NCI-H187 (cell line): ENCODE measurements around the gene SH3RF1.
"Not testable (repeated sequence)": the region's sequence is repeated elsewhere in the genome, so short reads cannot be mapped to it uniquely, and the experiment has no call there.

Experiments
- DNase-seq, 2 experiments: peaks; one replicate each; lab custom pipeline; 2025; lab: John Stamatoyannopoulos, UW

The SH3RF1 gene

DNA sequence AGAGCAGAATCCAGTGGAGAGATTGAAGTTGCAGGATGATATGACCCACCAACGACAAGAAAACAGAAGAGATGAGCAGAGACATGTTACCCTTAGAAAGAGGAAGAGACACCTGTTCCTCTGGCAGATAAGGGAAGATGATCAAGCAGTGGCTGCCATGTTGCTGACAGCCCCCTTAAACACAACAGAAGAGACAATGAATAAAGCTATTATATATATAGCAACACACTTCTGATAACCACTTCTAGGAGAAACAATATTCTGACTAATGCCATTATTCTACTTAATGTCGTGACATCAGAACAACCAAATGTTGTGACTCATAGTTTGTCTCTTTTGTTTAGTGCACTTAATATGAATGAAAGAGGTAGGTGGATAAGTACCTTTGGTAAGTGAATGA, 44.9 kb downstream of the SH3RF1 start:
- DNase-seq = no peak

DNA sequence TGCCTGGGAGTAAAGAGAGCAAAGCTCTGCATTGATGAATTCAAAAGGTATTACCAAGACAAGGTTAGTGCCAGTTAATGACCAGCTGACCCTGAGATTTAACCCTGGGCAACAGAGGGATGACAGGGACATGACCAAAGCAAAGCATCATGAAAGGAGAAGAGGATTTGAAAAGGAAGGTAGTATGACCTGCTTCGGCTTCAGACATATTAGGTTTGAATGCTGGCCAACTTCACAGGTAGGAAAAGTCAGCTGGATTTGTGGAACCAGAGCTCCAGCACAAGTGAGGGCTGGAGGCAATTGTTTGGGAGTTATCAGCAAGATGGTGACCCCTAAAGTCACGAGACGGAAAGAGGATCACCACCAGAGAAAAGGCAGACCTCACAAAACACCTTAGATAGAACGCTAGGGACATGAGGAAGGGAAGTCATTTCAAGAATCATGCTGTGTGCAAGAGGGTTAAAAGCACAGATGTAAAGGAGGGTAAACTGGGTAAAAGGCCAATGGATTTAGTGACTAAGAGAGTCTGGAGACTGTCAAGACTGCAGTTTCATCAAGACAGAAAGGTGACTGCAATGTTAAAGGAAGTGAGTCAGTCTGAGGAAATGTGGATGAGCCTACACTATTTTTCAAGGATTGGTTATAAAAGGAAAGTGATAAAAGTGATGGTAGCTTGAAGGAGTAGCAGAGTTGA, 45.6 kb downstream of the SH3RF1 start:
- DNase-seq = no peak

DNA sequence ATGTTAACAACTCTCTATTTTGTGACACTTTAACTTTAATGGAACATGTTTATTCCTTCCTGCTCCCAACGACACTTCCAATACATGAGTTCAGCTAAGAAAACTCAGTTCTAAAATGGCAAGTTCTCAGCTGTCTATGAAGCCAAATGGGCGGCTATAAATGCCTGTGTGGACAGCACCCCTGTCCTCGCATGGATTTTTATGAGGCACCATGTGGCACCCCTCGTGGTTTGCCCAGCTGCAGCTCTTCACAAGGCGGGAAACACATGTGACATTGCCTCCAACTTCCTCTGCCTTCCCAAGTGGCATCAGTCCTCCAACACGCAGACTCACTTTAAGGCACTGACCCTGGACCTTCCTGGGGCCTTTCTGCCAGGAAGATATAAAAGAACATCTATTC, 48.0 kb downstream of the SH3RF1 start:
- no peak for DNase-seq

DNA sequence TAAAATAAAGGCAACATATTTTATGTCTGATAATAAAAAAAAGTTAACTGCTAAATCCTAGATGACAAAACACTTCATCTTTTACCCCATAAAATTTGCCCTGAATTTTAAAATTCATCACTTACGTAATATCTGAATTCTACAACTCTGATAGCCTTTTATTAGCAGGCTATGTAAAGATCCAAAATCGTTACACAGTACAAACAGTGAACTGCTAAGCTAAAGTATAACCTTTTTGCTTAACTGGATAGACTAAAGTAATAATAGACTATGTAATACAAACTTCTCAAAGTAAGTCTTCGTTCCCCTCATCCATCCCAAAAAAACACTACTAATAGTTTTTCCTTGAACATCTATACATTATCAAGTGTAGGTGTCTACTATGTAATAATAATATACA, 49.1 kb downstream of the SH3RF1 start:
- no peak for DNase-seq

DNA sequence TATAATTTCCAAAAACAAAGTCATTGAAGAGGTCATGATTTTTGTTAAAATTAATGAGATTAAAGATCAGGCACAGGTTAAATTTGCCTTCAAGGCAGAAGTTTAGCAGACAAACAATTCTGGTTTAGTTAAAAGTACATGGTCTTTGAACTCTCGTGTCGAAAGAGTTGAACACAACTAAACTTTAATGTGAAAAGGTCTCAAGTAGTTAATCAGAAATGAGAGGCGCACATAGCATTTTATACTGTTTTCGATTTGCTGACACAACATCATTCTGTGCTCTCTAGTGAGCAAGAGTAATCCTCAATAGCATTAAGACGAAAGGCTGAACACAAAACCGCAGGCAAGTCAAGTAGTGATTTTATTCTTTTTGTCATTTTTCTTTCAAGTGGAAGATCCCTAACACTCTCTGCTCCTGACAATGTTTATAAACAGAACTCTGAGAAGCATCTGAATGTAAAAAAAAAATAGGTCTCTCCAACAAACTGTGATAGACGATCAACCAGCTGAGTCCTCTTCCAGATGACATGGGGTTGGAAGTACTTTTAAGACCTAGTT, 49.8 kb downstream of the SH3RF1 start:
- no peak for DNase-seq

DNA sequence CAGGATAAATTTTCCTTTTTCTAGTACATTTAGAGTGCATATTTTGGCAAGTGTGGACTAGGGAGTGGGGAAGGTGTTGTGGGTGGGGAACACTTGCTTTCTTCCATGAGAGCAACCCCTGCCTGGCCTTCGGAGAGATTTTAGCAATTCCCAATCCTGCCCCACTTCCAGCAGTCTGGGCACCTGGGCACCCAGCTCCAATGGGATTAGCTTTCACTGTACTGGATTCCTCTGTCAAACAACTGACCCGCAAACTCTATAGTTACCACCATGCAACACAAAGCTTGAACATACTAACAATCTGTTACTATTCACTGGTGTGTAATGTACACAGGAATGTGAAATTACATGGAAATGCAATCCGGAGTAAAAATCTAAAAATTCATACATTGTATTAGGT, 50.3 kb downstream of the SH3RF1 start:
- no peak for DNase-seq

DNA sequence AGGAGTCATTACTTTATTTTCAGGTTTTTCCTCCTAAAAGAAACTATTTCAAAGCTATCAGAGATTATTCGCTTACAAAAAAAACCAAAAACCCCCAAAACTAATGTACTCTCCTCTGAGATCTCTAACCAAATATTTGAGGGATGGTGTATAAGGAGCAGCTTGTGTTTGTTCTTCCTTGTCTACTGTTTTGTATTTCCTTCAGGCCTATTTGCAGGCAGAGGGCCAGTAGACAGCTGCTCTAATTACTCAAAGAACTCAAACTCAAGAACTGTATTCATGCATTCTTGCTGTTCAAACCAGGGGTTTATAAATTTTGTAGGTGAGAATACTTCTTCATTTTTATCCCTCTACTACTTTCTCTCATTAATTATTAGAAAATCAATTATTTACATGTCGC, 51.3 kb downstream of the SH3RF1 start:
- DNase-seq = no peak

DNA sequence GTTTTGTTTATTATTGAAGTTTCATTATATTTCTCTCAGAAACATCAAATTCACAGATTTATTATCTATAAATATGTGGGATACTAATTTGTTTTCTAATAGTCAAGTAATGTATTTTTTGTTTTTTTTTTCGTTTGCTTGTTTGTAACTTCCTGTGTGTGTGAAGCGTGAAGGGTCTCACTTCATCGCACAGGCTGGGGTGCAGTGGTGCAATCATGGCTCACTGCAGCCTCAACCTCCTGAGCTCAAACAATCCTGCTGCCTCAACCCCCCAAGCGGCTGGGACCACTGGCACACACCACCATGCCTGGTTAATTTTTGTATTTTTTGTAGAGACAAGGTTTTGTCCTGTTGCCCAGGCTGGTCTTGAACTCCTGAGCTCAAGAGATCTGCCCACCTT, 55.1 kb downstream of the SH3RF1 start:
- no peak for DNase-seq

DNA sequence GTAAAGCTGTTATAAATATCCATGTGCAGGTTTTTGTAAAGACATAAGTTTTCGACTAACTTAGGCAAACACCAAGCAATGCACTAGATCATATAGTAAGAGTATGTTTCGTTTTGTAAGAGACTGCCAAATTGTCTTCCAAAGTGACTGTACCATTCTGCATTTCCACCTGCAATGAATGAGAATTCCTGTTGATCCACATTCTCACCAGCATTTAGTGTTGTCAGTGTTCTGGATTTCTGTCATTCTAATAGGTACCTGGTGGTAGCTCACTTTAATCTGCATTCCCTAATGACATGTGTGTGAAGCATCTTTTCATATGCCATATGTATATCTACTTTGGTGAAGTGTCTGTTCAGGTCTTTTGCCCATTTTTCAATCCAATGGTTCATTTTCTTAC, 57.8 kb downstream of the SH3RF1 start:
- no peak for DNase-seq

DNA sequence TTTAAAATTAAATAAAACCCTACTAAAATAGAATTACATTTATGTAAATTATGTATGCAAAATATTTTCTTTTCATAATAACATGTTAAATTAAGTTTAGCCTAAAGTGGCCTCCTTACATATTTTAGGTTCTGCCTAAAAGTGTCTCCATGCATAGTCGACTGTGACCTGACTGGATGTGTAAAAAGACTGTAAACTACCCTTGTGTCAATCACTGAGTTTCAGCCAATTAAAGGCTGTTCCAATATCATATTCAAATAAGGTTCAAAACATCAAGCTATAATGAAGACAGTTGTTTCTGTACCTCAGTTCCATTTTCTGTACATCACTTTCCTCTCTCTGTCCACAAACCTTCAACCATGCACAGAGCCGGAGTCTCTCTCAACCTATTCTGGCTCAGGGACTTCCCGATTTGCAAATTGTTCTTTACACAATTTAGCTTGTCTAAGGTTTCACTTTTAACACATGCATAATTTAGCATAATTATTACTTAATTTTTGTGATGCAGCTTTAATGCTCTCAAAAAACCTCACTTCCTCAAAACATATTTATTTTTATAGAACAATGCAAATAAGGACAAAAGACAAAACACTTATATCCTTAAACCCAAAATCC, 60.1 kb downstream of the SH3RF1 start:
- no peak for DNase-seq

DNA sequence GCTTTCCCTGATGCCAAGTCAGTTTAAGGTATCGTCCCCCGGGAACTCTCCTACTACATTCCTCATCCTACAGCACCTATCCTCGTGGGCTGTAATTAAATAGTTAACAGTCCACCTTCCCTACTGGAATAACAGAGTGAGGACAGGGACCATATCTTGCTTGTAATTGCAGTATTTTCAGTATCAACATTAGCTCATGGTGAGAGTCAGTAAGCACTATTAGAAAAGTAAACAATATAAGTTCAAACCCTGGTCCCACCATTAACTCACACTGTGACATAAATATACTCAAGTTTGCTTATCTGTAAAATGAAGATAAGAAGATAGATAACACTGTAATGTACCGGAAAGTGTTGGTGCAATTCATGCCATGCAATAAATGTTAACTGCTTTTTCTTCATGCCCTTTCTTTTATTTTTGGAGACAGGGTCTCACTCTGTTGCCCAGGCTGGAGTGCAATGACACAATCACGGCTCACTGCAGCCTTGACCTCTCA, 61.3 kb downstream of the SH3RF1 start:
- no peak for DNase-seq

DNA sequence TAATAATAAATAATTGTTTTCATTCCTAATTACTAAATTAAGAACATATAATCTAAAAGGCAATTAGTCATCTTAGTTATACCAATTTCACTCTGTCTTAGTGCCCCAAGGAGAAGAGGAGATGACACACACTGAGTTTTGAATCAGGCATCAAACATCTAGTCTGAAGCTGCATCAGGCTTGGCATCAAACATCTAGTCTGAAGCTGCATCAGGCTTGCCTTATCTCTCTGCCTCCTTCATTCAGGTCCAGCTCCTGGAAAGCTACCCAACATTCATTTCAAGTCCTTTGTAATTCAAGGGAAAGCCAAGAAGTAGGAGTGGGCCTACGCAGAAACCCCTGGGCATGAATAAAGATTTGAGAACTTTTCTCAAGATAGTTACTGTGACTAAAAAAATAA, 62.2 kb downstream of the SH3RF1 start:
- no peak for DNase-seq

DNA sequence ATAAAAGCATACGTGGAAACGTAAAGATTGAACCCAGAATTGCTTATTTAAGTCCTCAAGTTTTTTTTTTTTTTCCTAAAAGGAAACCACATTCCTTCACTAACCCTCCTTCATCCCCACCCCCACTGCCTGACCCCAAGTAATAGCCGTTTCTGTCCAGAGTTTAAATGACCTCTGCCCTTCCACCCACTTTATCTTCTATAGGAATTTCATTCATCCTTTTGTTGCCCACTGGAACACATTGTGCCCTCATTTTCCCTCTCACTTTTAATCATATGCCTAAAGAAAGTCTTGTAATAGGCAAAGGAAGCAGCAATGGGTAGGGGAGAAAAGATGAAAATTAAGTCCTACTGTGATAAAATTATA, 62.7 kb downstream of the SH3RF1 start:
- no peak for DNase-seq

DNA sequence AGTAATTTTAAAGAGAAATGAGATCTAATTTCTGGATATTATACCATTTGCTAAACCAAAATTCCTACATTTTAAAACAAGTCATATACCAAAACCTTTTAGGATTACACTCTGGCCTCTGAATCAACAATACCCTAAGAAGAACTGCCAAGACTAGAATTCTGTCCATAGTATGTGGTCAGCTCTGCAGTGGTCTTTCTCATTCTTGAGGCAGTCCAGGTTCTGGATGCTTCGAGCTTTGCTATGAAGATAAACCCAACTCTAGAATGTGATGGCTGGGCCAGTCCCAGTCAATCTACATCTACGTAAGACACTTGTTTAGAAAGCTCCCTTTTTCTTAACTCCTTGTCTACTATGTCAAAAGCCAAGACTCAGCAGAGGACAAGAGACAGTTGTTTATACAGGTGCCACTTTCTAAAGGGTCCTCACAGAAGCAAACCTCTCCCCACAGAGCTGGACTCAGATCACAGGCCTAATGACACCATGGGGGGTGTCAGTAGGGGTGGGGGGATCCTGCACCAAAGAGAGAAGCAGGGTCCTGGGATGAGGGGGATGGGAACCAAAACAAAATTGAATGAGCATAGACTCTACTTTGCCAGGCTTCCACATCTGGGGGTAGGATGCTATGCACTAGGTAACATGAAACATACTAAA, 63.2 kb downstream of the SH3RF1 start:
- DNase-seq = no peak

DNA sequence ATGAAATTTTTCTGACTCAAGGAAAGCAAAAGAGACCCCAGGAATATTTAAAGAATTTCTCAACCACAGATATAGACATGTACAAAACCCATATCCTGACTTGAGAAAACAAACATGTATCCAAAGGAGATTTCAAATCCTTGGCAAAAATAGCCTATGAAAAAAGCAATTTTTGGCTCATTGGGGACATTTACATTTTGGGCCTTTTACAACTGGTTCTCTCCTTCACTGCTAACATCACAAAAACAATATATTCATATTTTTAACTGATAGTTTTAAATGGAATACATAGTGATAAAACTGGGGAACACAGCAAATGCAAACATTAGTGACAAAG, 65.0 kb downstream of the SH3RF1 start:
- DNase-seq = no peak

DNA sequence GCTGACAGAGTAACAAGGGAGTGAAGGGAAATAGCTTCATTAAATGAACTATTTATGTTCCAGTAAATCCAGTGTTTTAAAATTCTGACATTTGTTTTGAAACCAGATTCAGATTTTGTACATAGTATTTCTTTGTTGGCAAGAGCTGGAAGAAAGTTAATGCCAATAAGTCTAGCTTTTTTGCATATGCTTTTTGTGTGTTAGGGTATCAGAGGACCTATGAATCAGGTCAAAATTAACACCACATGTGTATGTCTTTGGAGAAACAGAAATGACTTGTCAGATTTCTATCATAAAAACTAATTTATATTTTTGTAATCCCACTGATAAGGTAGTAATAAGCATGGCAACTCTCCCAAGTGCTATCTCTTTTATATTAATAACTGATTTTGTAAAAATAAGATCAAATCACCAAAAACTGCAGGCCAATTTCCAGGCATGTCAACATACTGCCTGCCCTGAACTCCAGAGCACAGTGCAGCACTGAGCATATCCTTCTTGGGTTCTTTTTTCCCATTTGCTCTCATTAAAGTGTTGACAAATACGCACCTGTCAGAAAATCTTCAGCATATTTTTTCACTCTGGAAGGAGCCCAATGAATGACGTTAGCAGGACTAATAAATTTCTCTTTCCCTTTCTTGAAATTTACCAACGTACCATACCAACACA, 65.5 kb downstream of the SH3RF1 start:
- no peak for DNase-seq

DNA sequence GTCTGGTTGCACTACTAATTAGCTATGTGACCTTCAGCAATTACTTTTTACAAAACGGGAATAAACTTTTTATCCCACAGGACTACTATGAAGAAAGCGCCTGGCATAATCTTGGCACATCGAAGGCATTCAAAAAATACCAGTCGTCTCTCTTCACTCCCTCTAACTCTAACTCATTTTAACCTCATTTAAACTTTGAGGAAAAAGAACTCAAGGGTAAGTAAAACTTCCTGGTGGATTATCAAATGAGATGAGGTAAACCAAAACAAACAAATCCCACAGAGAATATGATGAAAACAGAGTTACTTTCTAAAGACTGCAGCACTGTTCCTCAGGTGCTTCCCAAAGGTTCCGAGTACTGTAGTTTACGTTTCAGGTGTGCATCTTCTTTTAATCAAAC, 66.9 kb downstream of the SH3RF1 start:
- DNase-seq = no peak

DNA sequence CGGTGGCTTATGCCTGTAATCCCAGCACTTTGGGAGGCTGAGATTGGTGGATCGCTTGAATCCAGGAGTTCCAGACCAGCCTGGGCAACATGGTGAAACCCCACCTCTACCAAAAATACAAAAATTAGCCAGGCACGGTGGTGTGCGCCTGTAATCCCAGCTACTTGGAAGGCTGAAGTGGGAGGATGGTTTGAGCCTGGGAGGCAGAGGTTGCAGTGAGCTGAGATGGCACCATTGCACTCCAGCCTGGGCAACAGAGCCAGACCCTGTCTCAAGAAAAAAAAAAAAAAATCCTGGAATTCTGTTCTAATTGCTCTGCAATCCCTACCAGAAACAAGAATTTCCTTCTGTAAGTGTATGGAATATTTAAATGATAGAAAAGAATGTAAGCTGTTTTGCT, 67.5 kb downstream of the SH3RF1 start:
- DNase-seq = not testable (repeated sequence)

DNA sequence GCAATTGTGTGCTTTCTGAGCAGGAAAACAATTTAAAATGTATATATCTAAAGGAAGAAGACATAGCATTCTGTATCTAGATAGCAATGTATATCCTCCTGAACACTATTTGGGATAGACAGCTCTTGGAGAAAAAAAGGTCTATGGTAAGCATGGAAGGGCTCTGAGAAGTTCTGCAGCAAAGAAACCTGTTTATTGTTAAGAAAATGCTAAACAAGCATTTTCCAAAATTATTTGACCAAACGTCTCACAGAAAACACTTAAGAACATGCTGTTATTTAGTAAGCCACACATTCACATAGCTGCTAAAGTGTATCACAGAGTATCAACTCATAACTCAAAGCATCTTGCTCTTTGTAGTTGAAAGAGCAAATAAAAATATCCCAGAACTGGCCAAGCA, 67.9 kb downstream of the SH3RF1 start:
- DNase-seq = no peak

DNA sequence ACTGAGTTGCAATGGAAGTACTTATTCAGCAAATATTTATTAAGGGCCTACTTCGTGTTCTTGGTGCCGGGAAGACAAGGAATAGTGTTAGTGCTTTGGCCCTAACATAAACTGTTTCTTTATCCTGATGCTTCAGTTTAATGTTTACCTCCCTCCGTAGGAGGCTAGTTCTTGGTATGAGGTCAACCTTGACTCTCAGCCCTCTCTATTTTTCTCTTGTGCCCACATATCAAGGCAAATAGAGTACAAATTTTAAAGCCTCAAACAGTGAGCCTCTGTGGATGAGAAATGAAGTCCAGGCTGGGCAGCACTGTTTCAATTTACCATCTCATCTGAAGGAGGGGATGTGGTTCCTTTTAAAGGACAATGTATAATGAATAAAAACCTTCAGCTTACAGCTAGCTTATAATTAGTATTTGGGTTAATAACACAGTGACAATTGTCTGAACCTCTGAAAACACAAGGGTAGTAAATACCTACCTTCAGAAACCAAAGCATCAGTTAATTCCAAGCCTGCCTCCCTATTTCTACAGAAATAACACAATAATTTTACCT, 68.5 kb downstream of the SH3RF1 start:
- DNase-seq = no peak

DNA sequence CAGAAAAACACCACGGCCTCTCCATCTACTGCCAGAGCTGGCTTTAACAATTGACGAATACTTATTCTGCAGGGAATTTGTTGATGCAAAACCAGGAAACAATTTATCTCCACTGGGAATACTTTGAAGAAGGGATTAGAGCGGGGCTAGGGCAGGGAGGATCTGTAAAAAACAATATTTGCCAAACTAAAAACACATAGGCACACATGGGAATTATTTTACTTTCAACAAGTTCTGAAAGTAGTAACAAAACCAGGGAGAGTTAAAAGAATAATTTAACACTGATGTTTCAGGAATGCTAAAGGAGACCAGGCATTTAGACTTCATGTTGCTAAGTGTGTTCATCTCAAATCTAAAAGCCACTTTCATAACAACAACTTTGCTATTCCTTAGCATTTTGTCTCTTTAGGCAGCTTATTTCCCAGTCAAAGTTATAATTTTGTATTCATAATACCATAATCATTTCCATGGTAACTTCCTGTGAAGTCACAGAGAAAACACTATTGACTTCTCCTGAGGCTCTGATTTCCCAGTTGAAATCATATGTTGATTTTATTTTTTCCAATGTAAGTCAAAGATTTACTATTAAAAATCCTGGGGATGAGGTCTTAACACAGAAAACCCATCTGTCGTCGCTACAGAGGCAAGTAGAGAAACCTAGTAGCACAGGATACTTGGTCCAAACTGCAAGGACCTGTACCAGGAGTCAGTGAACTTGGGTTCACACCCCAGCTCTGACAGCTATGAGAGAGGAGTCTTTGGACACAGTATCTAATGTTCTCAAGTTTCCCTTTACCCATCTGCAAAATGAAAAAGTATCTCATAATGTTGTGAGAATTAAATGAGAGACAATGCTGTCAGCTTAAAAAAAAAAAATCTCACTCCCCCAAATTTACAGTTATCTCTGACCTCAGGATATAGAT, 69.3 kb downstream of the SH3RF1 start:
- no peak for DNase-seq
